ENCODE measurements around the gene ZMYND8.

- TF ChIP-seq RAD21 (conservative IDR thresholded peaks at IDR 0.05) (no peak), CTCF (IDR thresholded peaks at IDR 0.05; ENCODE audit: poor library complexity, severe bottlenecking) (no peak), EP300 (conservative IDR thresholded peaks at IDR 0.05; ENCODE audit: poor library complexity, severe bottlenecking) (no peak), TAF1 (IDR thresholded peaks at IDR 0.05; ENCODE audit: low read depth) (no peak), POLR2AphosphoS5 (IDR thresholded peaks at IDR 0.05) (no peak), EZH2 (IDR thresholded peaks at IDR 0.05; ENCODE audit: borderline replicate concordance, insufficient read depth, low read length, poor library complexity, severe bottlenecking) (no peak), MXI1 (conservative IDR thresholded peaks at IDR 0.05; ENCODE audit: poor library complexity, severe bottlenecking) (no peak), REST (IDR thresholded peaks at IDR 0.05; ENCODE audit: borderline replicate concordance) (no peak)
These were observed 4.8 kb upstream of the ZMYND8 start for GRCh38 chr20:47361057-47361915.
